Mucosa of descending colon (tissue), 3 donors: ENCODE measurements around the gene KSR1. TPM values are rescaled to one million over a fixed set of nuclear protein-coding genes. Genes with fewer than 3 reads are reported as not detected.
"Not testable (repeated sequence)": the region's sequence is repeated elsewhere in the genome, so short reads cannot be mapped to it uniquely, and the experiment has no call there.

ENCODE experiments used
- ATAC-seq: fragments of 200-7000 bp; cut with Tn5 transposase; one replicate; pipeline ENCODE4 v1.9.1; 2020; ENCODE audit warnings: mild to moderate bottlenecking, moderate library complexity
- DNase-seq, 3 donors: peaks; one replicate each; pipeline ENCODE4 v3.0.0-alpha.2; 2020
- H3K36me3 ChIP-seq: fragments of 200-600 bp; one replicate; pipeline ENCODE4 v1.8.0; 2021; ENCODE audit warnings: low read depth, mild to moderate bottlenecking
- H3K4me1 ChIP-seq: fragments of 200-600 bp; one replicate; pipeline ENCODE4 v1.8.0; 2021; ENCODE audit warnings: low read depth, mild to moderate bottlenecking
- H3K4me3 ChIP-seq: fragments of 200-600 bp; one replicate; pipeline ENCODE4 v1.8.0; 2021; ENCODE audit warnings: mild to moderate bottlenecking
- H3K9me3 ChIP-seq: fragments of 200-600 bp; one replicate; pipeline ENCODE4 v1.8.0; 2021; ENCODE audit warnings: mild to moderate bottlenecking
- intact Hi-C, 2 donors: fragments of 100-400 bp; cut with DNase I in 1 of 2; cut with micrococcal nuclease in 1 of 2; formaldehyde crosslinking; loops; one replicate each; pipeline versions ENCODE4 v1.11.0 to v1.11.1; 2022; cut with DNase I, micrococcal nuclease
- total RNA-seq, 3 donors: library from RNA; stranded (reverse); fragmentation: NEBNext Ultra II Directional in 2 of 3; extraction: Animal tissue kit (Norgen Biotek cat#: 25700) in 2 of 3; gene quantifications; one replicate each; pipeline versions ENCODE4 v1.2.1 to v1.2.4, GENCODE V29; 2021 to 2023
- TF ChIP-seq, protein P1 (sequence below): fragments of 200-600 bp; IDR thresholded peaks from one replicate; pipeline ENCODE4 v1.8.0; 2022; ENCODE audit warnings: antibody characterized with exemption, mild to moderate bottlenecking
- donor health status: DM: no; HTN: no; CAD: no; lungs with moderate emphysema.
- donor health status: DM: no; HTN: no; CAD: no.
- donor health status: DM: no; HTN: yes; CAD: no.

Gene KSR1
- total RNA-seq, 3 donors from 2014 or later = 20.5 to 50.4 (median 21.3) TPM

DNA sequence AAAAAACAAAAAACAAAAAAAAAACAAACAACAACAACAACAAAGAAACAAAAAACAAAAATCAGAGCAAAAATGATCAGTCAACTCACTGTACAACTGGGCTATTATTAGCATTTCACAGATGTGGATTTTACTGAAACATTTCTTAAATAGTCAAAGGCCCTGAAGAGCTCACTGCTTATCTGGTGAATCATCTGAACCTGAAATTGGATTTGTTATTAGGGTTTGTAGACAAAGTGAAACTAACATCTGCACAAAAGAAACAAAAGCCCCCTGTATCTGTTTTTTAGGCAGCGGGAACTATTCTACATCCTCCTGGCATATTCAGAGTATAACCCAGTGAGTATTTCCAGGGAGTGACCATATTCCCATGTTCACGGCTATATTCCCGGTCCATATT is 32.6 kb upstream of the KSR1 start:
- no peaks in the 10 kb centered on the region for H3K9me3 ChIP-seq
- intact Hi-C loops = no loop called here
- TF ChIP-seq, protein P1, sequence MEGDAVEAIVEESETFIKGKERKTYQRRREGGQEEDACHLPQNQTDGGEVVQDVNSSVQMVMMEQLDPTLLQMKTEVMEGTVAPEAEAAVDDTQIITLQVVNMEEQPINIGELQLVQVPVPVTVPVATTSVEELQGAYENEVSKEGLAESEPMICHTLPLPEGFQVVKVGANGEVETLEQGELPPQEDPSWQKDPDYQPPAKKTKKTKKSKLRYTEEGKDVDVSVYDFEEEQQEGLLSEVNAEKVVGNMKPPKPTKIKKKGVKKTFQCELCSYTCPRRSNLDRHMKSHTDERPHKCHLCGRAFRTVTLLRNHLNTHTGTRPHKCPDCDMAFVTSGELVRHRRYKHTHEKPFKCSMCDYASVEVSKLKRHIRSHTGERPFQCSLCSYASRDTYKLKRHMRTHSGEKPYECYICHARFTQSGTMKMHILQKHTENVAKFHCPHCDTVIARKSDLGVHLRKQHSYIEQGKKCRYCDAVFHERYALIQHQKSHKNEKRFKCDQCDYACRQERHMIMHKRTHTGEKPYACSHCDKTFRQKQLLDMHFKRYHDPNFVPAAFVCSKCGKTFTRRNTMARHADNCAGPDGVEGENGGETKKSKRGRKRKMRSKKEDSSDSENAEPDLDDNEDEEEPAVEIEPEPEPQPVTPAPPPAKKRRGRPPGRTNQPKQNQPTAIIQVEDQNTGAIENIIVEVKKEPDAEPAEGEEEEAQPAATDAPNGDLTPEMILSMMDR = no peak
- no peaks in the 10 kb centered on the region for H3K4me1 ChIP-seq
- H3K4me3 ChIP-seq = no peak overlapping the region
- no peaks in the 10 kb centered on the region for H3K36me3 ChIP-seq
- ATAC-seq = no peak
- no peak for DNase-seq

DNA sequence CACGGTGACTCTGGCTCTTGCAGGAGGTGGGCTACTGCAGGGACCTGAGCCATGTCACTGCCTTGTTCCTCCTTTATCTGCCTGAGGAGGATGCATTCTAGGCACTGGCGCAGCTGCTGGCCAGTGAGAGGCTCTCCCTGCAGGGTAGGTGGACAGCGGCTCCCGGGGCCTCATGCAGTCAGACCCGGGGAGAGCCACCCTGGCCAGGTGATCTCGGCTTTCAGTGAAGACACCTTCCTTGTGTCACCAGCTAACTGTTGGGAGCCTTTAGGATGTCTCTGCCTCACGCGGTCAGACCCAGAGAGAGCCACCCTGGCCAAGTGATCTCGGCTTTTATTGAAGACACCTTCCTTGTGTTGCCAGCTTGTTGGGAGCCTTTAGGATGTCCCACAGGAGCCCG is 31.7 kb upstream of the KSR1 start:
- Histone ChIP-seq H3K4me1 (no peaks in the 10 kb centered on the region), H3K9me3 (no peaks in the 10 kb centered on the region), H3K36me3 (no peaks in the 10 kb centered on the region), H3K4me3 (no peak overlapping the region)
- DNase-seq (no peak), ATAC-seq (no peak)
- TF ChIP-seq, protein P1 = no peak
- intact Hi-C loops = no loop called here

DNA sequence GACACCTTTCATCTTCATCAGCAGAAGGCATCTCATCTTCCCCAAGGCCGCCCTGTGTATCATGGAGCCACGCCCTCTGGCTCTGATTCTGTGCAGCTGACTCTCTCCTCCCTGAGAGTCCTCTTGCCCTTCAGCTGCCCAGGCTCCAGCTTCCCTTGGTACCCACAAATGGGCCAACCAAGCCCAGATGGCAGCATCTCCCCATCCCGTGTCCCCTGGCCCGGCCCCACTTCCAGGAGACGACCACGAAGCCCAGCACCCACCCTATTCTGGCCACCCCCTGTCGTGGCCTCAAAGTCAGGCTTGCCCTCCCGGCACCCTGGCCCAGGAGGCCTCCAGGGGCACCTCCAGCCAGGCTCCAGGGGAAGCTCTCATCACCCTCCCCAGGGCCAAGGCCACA is 31.3 kb upstream of the KSR1 start:
- no peaks in the 10 kb centered on the region for H3K4me1 ChIP-seq
- intact Hi-C loops = no loop called here
- DNase-seq = no peak
- TF ChIP-seq, protein P1 = no peak
- no peak for ATAC-seq
- no peaks in the 10 kb centered on the region for H3K36me3 ChIP-seq
- H3K4me3 ChIP-seq = no peak overlapping the region
- no peaks in the 10 kb centered on the region for H3K9me3 ChIP-seq

DNA sequence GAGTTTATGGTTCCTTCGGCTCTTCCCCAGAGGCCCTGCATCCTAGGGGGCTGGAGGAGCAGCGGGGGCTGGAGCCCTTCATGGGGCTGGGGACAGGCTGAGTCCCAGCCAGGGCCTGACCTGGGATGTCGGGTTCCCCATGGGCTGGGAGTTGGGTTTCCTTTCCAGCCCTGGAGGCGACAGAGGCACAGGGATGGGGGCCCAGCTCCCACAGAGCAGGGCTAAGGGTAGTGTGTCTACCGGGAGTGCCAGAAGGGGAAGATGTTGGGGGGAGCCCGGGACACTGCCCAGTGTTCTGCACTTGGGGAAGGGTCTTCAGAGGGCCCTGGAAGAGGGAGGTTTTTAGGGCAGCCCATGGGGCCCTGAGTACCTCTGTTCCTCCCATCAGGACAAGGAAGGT is 30.7 kb upstream of the KSR1 start:
- H3K4me1 ChIP-seq, intact Hi-C loops, H3K4me3 ChIP-seq: not testable (repeated sequence)

DNA sequence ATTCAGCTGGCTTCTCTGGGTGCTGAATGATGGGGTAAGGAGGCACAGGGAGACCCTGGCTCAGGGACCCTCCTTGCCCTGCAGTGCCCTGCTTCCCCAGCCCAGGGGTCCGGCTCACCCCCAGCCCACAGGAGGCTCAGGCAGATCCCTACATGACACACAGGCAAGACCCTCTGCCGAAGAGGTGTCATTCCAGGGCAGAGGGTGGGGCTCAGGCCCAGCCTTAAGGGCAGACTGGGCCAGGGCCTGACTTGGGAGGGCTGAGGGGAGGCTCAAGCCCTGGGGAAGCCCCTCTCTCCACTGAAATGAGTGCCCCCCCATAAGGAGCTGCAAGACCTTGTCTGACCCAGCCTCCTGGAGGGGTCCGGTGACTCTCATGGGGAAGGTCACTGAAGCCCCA is 30.3 kb upstream of the KSR1 start:
- H3K36me3 ChIP-seq = no peaks in the 10 kb centered on the region
- no peaks in the 10 kb centered on the region for H3K9me3 ChIP-seq
- TF ChIP-seq, protein P1 = no peak
- intact Hi-C loops = no loop called here
- DNase-seq (no peak), ATAC-seq (no peak)
- H3K4me3 ChIP-seq = no peak overlapping the region
- H3K4me1 ChIP-seq = no peaks in the 10 kb centered on the region

More for the DNA sequence above, 30.7 kb upstream of the KSR1 start:
- not testable (repeated sequence) for H3K36me3 ChIP-seq, DNase-seq, H3K9me3 ChIP-seq, ATAC-seq

DNA sequence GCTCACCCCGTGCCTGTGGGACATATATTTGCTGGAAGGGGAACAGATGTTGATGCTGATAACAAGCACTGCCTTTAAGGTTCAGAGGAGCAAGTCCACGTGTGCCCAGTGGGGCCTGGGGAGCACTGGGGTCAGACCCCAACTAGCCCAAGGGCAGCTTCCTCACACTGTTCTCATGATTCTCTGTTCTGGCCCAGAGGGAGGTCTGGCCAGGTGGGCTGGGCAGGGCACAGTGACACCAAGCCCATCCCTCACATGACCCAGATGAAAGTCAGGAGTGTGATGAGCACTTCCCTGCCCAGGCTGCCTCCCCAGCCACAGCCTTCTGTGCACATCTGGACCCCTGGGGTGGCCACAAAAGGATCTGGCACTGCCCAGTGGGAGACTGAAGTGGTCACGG is 29.8 kb upstream of the KSR1 start:
- H3K4me1 ChIP-seq, H3K4me3 ChIP-seq, intact Hi-C loops, ATAC-seq, H3K9me3 ChIP-seq, DNase-seq, H3K36me3 ChIP-seq: not testable (repeated sequence)

DNA sequence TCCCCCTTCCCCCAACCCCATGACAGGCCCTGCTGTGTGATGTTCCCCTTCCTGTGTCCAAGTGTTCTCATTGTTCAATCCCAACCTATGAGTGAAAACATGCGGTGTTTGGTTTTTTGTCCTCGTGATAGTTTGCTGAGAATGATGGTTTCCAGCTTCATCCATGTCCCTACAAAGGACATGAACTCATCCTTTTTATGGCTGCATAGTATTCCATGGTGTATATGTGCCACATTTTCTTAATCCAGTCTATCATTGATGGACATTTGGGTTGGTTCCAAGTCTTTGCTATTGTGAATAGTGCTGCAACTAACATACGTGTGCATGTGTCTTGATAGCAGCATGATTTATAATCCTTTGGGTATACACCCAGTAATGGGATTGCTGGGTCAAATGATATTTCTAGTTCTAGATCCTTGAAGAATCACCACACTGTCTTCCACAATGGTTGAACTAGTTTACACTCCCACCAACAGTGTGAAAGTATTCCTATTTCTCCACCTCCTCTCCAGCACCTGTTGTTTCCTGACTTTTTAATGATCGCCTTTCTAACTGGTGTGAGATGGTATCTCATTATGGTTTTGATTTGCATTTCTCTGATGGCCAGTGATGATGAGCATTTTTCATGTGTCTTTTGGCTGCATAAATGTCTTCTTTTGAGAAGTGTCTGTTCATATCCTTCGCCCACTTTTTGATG is 28.9 kb upstream of the KSR1 start:
- H3K36me3 ChIP-seq, H3K4me1 ChIP-seq, ATAC-seq, H3K4me3 ChIP-seq, H3K9me3 ChIP-seq, DNase-seq, intact Hi-C loops: not testable (repeated sequence)
